Kidney (tissue), 14 donors: ENCODE results near the gene CSF3. TPM values are rescaled to one million over a fixed set of nuclear protein-coding genes. Genes with fewer than 3 reads are reported as not detected.

ENCODE experiments used
- DNase-seq, 5 donors: peaks; one replicate each; pipeline ENCODE4 v3.0.0-alpha.2; 2013 to 2020
- FAIRE-seq: peaks from 2 replicates; lab custom pipeline; 2012; peaks lifted over from hg19 to GRCh38; lab: Jason Lieb, UNC
- H3K27ac ChIP-seq, 2 donors: one replicate each; pipeline ENCODE4 v1.7.0; 2013; ENCODE audit warnings: low read depth in 2 of 2, low read length in 2 of 2, inconsistent platforms in 1 of 2
- H3K27me3 ChIP-seq: one replicate; pipeline ENCODE4 v1.7.1; 2013; ENCODE audit warnings: low read length, inconsistent platforms; ENCODE audit not compliant: control insufficient read depth, insufficient read depth
- H3K36me3 ChIP-seq, 3 donors: one replicate each; pipeline versions ENCODE4 v1.7.0 to v1.7.1; 2013; ENCODE audit warnings: low read length in 3 of 3, control low read depth in 1 of 3, inconsistent platforms in 1 of 3; ENCODE audit not compliant: insufficient read depth in 3 of 3, control insufficient read depth in 2 of 3
- H3K4me1 ChIP-seq, 3 donors: one replicate each; pipeline versions ENCODE4 v1.7.0 to v1.7.1; 2013; ENCODE audit warnings: low read length in 3 of 3, inconsistent platforms in 1 of 3, low read depth in 1 of 3; ENCODE audit not compliant: control insufficient read depth in 2 of 3, insufficient read depth in 2 of 3
- H3K4me3 ChIP-seq, 3 donors: one replicate each; pipeline versions ENCODE4 v1.7.0 to v1.8.1; 2013; ENCODE audit warnings: low read length in 3 of 3, control low read depth in 1 of 3, inconsistent platforms in 1 of 3
- H3K9ac ChIP-seq, 3 donors: one replicate each; pipeline versions ENCODE4 v1.7.0 to v1.7.1; 2013; ENCODE audit warnings: low read length in 3 of 3, control low read depth in 1 of 3, inconsistent platforms in 1 of 3
- H3K9me3 ChIP-seq, 3 donors: one replicate each; pipeline versions ENCODE4 v1.7.0 to v1.7.1; 2013; ENCODE audit warnings: low read length in 3 of 3, control low read depth in 1 of 3, inconsistent platforms in 1 of 3; ENCODE audit not compliant: control insufficient read depth in 2 of 3, insufficient read depth in 1 of 3
- CTCF ChIP-seq: IDR thresholded peaks from 3 replicates; pipeline ENCODE4 v1.5.1; 2012; ENCODE audit warnings: mild to moderate bottlenecking, moderate library complexity, borderline replicate concordance; ENCODE audit not compliant: insufficient read depth; ENCODE audit errors: extremely low read depth
- intact Hi-C: fragments of 100-400 bp; cut with DNase I; formaldehyde crosslinking; loops from one replicate; pipeline ENCODE4 v1.11.1; 2022
- polyA plus RNA-seq: library from polyadenylated mRNA; stranded (reverse); fragments of 350-450 nt; fragmentation: Illumina TruSeq; extraction: RNeasy Lipid Tissue Mini Kit (QIAGEN cat#74804); gene quantifications from one replicate; pipeline ENCODE4 v1.2.3, GENCODE V29; 2014; ENCODE audit warnings: low read depth, low replicate concordance; ENCODE audit not compliant: insufficient read depth
- total RNA-seq: library from RNA; stranded (reverse); fragmentation: NEBNext Ultra II Directional; extraction: Animal tissue kit (Norgen Biotek cat#: 25700); gene quantifications from one replicate; pipeline ENCODE4 v1.2.1, GENCODE V29; 2021
- donor health status: control.
- donor health status: control.
- donor health status: control.
- donor health status: control.
- donor health status: control.
- donor health status: DM: yes; HTN: yes; CAD: no.
- donor health status: Normal renal cell carcinoma (clear cell type).

Gene CSF3
- total and polyA plus RNA-seq, 2 donors from 2014 or later: not detected

- no peak for TF ChIP-seq CTCF
- DNase-seq (no peak), FAIRE-seq (no peak)
- Histone ChIP-seq H3K9ac (no peak overlapping the region), H3K27me3 (no peaks in the 10 kb centered on the region), H3K27ac (no peak overlapping the region), H3K4me3 (no peak overlapping the region), H3K36me3 (peaks cover 20 to 79% (median 57%) of the 10 kb centered on the region in 3 donors), H3K9me3 (no peaks in the 10 kb centered on the region), H3K4me1 (no peaks in the 10 kb centered on the region)
- intact Hi-C loops: no loop called here
Measured at GRCh38 chr17:39994448-39994847, 20.8 kb upstream of the CSF3 start.

GRCh38 chr17:39995438-39995837, 19.8 kb upstream of the CSF3 start:
- intact Hi-C loops: no loop called here
- no peak overlapping the region for H3K9ac ChIP-seq

GRCh38 chr17:39996162-39996561, 19.1 kb upstream of the CSF3 start:
- TF ChIP-seq CTCF: no peak
- no peak overlapping the region for H3K27ac ChIP-seq

More at GRCh38 chr17:39995438-39995837, 19.8 kb upstream of the CSF3 start:
- TF ChIP-seq CTCF: no peak
- no peaks in the 10 kb centered on the region for H3K27me3 ChIP-seq
- FAIRE-seq (no peak), DNase-seq (no peak)
- no peak overlapping the region for H3K4me3 ChIP-seq
- H3K27ac ChIP-seq: no peak overlapping the region
- H3K4me1 ChIP-seq: no peaks in the 10 kb centered on the region
- H3K36me3 ChIP-seq: peaks cover 16 to 69% (median 48%) of the 10 kb centered on the region in 3 donors
- no peaks in the 10 kb centered on the region for H3K9me3 ChIP-seq

GRCh38 chr17:39996800-39997199, 18.4 kb upstream of the CSF3 start:
- H3K4me3 ChIP-seq: no peak overlapping the region
- FAIRE-seq (no peak), DNase-seq (peak in 1 of 5 donors; percentile 88)
- H3K9me3 ChIP-seq: no peaks in the 10 kb centered on the region
- peaks cover 11 to 57% (median 44%) of the 10 kb centered on the region in 3 donors for H3K36me3 ChIP-seq
- no peak for TF ChIP-seq CTCF
- H3K27ac ChIP-seq: no peak overlapping the region
- no peaks in the 10 kb centered on the region for H3K27me3 ChIP-seq
- H3K9ac ChIP-seq: no peak overlapping the region
- H3K4me1 ChIP-seq: no peaks in the 10 kb centered on the region
- intact Hi-C loops: no loop called here

More at GRCh38 chr17:39996162-39996561, 19.1 kb upstream of the CSF3 start:
- no peaks in the 10 kb centered on the region for H3K9me3 ChIP-seq
- H3K4me3 ChIP-seq: no peak overlapping the region
- DNase-seq: no peak
- no peaks in the 10 kb centered on the region for H3K4me1 ChIP-seq
- no peak for FAIRE-seq
- H3K9ac ChIP-seq: no peak overlapping the region
- intact Hi-C loops: no loop called here
- peaks cover 13 to 62% (median 48%) of the 10 kb centered on the region in 3 donors for H3K36me3 ChIP-seq
- no peaks in the 10 kb centered on the region for H3K27me3 ChIP-seq
